Measurements from ENCODE around the gene UBR1. TPM values are rescaled to one million over a fixed set of nuclear protein-coding genes. Genes with fewer than 3 reads are reported as not detected.

Gene UBR1
- polyA plus RNA-seq, 2 of the 4 experiments (the other 2 are of a cell fraction) = 5.8 to 10.5 TPM

DNA sequence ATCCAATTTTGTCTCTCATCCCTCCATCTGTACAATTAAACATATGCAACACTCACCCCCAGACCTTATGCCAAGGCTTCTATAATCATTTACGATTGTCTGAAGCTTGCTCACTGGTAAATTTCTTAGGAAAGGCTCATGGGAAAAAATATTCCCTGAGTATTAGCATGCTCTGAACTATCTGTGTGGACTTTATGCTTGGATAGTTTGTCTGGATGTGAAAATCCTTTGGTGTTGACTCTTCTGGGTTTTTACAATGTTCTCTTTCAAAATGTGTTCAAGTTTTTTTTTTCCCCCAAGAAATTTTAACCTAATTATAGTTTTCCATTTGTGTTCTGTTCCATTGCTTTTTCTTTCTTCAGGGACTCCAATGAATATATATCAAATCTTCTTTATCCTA, 165.3 kb downstream of the UBR1 start:
- no peaks in the 10 kb centered on the region for H3K4me1 ChIP-seq
- no peak overlapping the region for H3K4me2 ChIP-seq
- no peaks in the 10 kb centered on the region for H3K9me3 ChIP-seq
- DNase-seq (ENCODE audit: low read depth in 1 of 2, low spot score in 1 of 2) = no peak
- POLR2A ChIA-PET = no interaction called here
- H3K4me3 ChIP-seq = no peak overlapping the region
- no peak overlapping the region for H3K27ac ChIP-seq
- 78% methylated on average over 1 of the region's 1 CpG for WGBS (ENCODE audit: missing lambda C conversion rate)
- CTCF ChIA-PET = interaction anchor here (0.6 to 1.6 kb wide), 3 partner anchors 13 to 119 kb away, joined by 3 to 7 read pairs (median 4); no protein-coding TSS in a partner anchor
- FAIRE-seq = no peak
- no peak for TF ChIP-seq TP53 (CRISPR knock-in tag; IDR thresholded peaks at IDR 0.05)
- no peak for TF ChIP-seq CHD4 (IDR thresholded peaks at IDR 0.05; ENCODE audit: borderline replicate concordance)
- no peak for TF ChIP-seq PHF8 (IDR thresholded peaks at IDR 0.05; ENCODE audit: borderline replicate concordance, low read depth)
- TF ChIP-seq HEYL (CRISPR knock-in tag; IDR thresholded peaks at IDR 0.05) = no peak
- TF ChIP-seq CEBPB (IDR thresholded peaks at IDR 0.05) = no peak
- no peak for TF ChIP-seq ZNF302 (CRISPR knock-in tag; IDR thresholded peaks at IDR 0.05)
- no peak for TF ChIP-seq KDM1A (IDR thresholded peaks at IDR 0.05; ENCODE audit: low read depth)
- TF ChIP-seq ESRRA (IDR thresholded peaks at IDR 0.05; ENCODE audit: borderline replicate concordance, low read length) = no peak
- TF ChIP-seq, protein P1, sequence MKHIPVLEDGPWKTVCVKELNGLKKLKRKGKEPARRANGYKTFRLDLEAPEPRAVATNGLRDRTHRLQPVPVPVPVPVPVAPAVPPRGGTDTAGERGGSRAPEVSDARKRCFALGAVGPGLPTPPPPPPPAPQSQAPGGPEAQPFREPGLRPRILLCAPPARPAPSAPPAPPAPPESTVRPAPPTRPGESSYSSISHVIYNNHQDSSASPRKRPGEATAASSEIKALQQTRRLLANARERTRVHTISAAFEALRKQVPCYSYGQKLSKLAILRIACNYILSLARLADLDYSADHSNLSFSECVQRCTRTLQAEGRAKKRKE (CRISPR knock-in tag; IDR thresholded peaks at IDR 0.05; ENCODE audit: low read depth) = no peak
- no peak for TF ChIP-seq FOXS1 (CRISPR knock-in tag; IDR thresholded peaks at IDR 0.05)
- no peak for ATAC-seq

DNA sequence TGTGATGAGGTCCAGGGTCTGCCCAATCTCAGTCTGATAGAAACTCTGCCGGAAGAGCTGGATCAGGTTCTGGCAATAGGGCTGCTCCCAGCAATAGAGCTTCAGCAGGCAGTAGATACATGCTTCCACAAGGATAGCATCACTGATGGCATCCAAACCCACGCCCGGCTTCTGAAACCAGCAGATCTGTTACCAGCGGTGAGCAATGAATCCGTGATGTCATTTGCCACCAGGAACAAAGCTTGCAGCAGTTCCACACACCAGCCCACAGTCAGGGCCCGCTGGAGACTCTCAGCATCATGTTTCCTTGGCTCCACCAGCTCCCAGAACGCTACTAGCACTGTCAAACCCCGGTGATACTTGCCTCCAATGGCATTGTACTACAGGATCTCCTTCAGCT, 166.0 kb downstream of the UBR1 start:
- Histone ChIP-seq H3K9me3 (no peaks in the 10 kb centered on the region), H3K4me2 (no peak overlapping the region), H3K4me3 (no peak overlapping the region), H3K27ac (no peak overlapping the region), H3K4me1 (no peaks in the 10 kb centered on the region)
- ATAC-seq = no peak
- no peak for DNase-seq (ENCODE audit: low read depth in 1 of 2, low spot score in 1 of 2)
- POLR2A ChIA-PET = no interaction called here
- WGBS (ENCODE audit: missing lambda C conversion rate) = 94% methylated on average over 3 of the region's 8 CpGs
- CTCF ChIA-PET = interaction anchor here (0.6 to 1.6 kb wide), 3 partner anchors 13 to 14 kb away, joined by 3 to 7 read pairs (median 4); no protein-coding TSS in a partner anchor
- no peak for FAIRE-seq
- no peak for TF ChIP-seq KDM1A (IDR thresholded peaks at IDR 0.05; ENCODE audit: low read depth)
- no peak for TF ChIP-seq JUN (IDR thresholded peaks at IDR 0.05)
- no peak for TF ChIP-seq MYC (IDR thresholded peaks at IDR 0.05; ENCODE audit: borderline replicate concordance, low read length)
- no peak for TF ChIP-seq EHMT2 (IDR thresholded peaks at IDR 0.05; ENCODE audit: low read depth)
- TF ChIP-seq EP300 (IDR thresholded peaks at IDR 0.05) = no peak
- TF ChIP-seq KDM5A (IDR thresholded peaks at IDR 0.05) = no peak
- no peak for TF ChIP-seq ZNF302 (CRISPR knock-in tag; IDR thresholded peaks at IDR 0.05)
- TF ChIP-seq BHLHE40 (IDR thresholded peaks at IDR 0.05; ENCODE audit: low read depth, low read length) = no peak
- no peak for TF ChIP-seq GATA3 (IDR thresholded peaks at IDR 0.05; ENCODE audit: borderline replicate concordance)
- TF ChIP-seq RARB (CRISPR knock-in tag; IDR thresholded peaks at IDR 0.05) = no peak
- no peak for TF ChIP-seq HOXA7 (CRISPR knock-in tag; IDR thresholded peaks at IDR 0.05)
- TF ChIP-seq HEYL (CRISPR knock-in tag; IDR thresholded peaks at IDR 0.05) = no peak
- no peak for TF ChIP-seq NPAS2 (CRISPR knock-in tag; IDR thresholded peaks at IDR 0.05; ENCODE audit: borderline replicate concordance)
- TF ChIP-seq ZFP36 (IDR thresholded peaks at IDR 0.05; ENCODE audit: borderline replicate concordance, partially characterized antibody) = no peak
- no peak for TF ChIP-seq POLR2AphosphoS2 (conservative IDR thresholded peaks at IDR 0.05; ENCODE audit: low read length)
- no peak for TF ChIP-seq HDAC2 (IDR thresholded peaks at IDR 0.05)
- TF ChIP-seq CHD2 (IDR thresholded peaks at IDR 0.05; ENCODE audit: low read length, partially characterized antibody) = no peak
- no peak for TF ChIP-seq FOSL2 (IDR thresholded peaks at IDR 0.05)
- TF ChIP-seq FOSL2 (CRISPR knock-in tag; IDR thresholded peaks at IDR 0.05) = no peak
- TF ChIP-seq, protein P2, sequence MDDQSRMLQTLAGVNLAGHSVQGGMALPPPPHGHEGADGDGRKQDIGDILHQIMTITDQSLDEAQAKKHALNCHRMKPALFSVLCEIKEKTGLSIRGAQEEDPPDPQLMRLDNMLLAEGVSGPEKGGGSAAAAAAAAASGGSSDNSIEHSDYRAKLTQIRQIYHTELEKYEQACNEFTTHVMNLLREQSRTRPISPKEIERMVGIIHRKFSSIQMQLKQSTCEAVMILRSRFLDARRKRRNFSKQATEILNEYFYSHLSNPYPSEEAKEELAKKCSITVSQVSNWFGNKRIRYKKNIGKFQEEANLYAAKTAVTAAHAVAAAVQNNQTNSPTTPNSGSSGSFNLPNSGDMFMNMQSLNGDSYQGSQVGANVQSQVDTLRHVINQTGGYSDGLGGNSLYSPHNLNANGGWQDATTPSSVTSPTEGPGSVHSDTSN (IDR thresholded peaks at IDR 0.05) = no peak
